IMR-90 (cell line): ENCODE results near the gene PHACTR3. TPM values are rescaled to one million over a fixed set of nuclear protein-coding genes. Genes with fewer than 3 reads are reported as not detected.

Source experiments
- ATAC-seq: fragments of 200-7000 bp; cut with Tn5 transposase; 2 replicates; pipeline ENCODE4 v1.9.1; 2020; ENCODE audit warnings: low read depth, mild to moderate bottlenecking, moderate library complexity
- BruUV-seq: library from RNA; stranded (reverse); fragments of 400-500 nt; replicated peaks from 2 replicates; lab custom pipeline; 2021; lab: Mats Ljungman, UMichigan
- CTCF ChIA-PET: fragments of 300-600 bp; formaldehyde crosslinking; extraction: SDS; loops from one replicate; lab custom pipeline; 2021; ENCODE audit warnings: antibody characterized with exemption; lab: Yijun Ruan, JAX
- POLR2A ChIA-PET: fragments of 300-600 bp; sonication (Branson Sonifier 250); formaldehyde crosslinking; loops from one replicate; lab custom pipeline; 2022; ENCODE audit warnings: antibody characterized with exemption; ENCODE audit not compliant: unreplicated experiment; lab: Charles Lee
- DNase-seq: peaks from one replicate; pipeline ENCODE4 v3.0.0; 2013
- H2AFZ ChIP-seq: replicated peaks from 2 replicates; pipeline ENCODE3; 2013; ENCODE audit warnings: low read length, mild to moderate bottlenecking; ENCODE audit not compliant: poor library complexity
- H2AK5ac ChIP-seq: 2 replicates; pipeline ENCODE4 v1.6.1; 2013; ENCODE audit warnings: low read depth, low read length, inconsistent platforms
- H2AK9ac ChIP-seq: replicated peaks from 2 replicates; pipeline ENCODE3; 2013; ENCODE audit warnings: mild to moderate bottlenecking, low read depth, low read length, moderate library complexity; ENCODE audit not compliant: poor library complexity
- H2BK120ac ChIP-seq: 2 replicates; pipeline ENCODE4 v1.6.1; 2013; ENCODE audit warnings: low read depth, low read length, inconsistent platforms
- H2BK15ac ChIP-seq: 3 replicates; pipeline ENCODE4 v1.6.1; 2013; ENCODE audit warnings: low read depth, low read length, inconsistent platforms
- H2BK20ac ChIP-seq: 2 replicates; pipeline ENCODE4 v1.6.1; 2013; ENCODE audit warnings: low read depth, mild to moderate bottlenecking, inconsistent platforms, low read length, moderate library complexity
- H2BK5ac ChIP-seq: 2 replicates; pipeline ENCODE4 v1.6.1; 2013; ENCODE audit warnings: mild to moderate bottlenecking, low read depth, low read length, inconsistent platforms; ENCODE audit not compliant: poor library complexity, severe bottlenecking
- H3K14ac ChIP-seq: replicated peaks from 2 replicates; pipeline ENCODE4 v1.6.1; 2013; ENCODE audit warnings: low read depth, low read length, inconsistent platforms
- H3K18ac ChIP-seq: 2 replicates; pipeline ENCODE4 v1.6.1; 2013; ENCODE audit warnings: low read depth, low read length, control low read depth
- H3K23ac ChIP-seq: 2 replicates; pipeline ENCODE4 v1.6.1; 2013; ENCODE audit warnings: low read depth, low read length, inconsistent platforms
- H3K27ac ChIP-seq: 2 replicates; pipeline ENCODE4 v1.5.1; 2013; ENCODE audit warnings: mild to moderate bottlenecking, control low read depth, low read length; ENCODE audit not compliant: insufficient read depth
- H3K27me3 ChIP-seq: 2 replicates; pipeline ENCODE4 v1.6.1; 2013; ENCODE audit warnings: low read length; ENCODE audit not compliant: control insufficient read depth, insufficient read depth
- H3K36me3 ChIP-seq: 2 replicates; pipeline ENCODE4 v1.6.1; 2013; ENCODE audit warnings: low read length, mixed read lengths; ENCODE audit not compliant: control insufficient read depth, insufficient read depth
- H3K4ac ChIP-seq: 2 replicates; pipeline ENCODE4 v1.6.1; 2013; ENCODE audit warnings: low read depth, low read length, inconsistent platforms
- H3K4me1 ChIP-seq: 2 replicates; pipeline ENCODE4 v1.6.1; 2013; ENCODE audit warnings: low read length, mixed read lengths; ENCODE audit not compliant: control insufficient read depth, insufficient read depth
- H3K4me2 ChIP-seq: 2 replicates; pipeline ENCODE4 v1.6.1; 2013; ENCODE audit warnings: low read depth, mild to moderate bottlenecking, control low read depth, low read length, moderate library complexity
- H3K4me3 ChIP-seq: 2 replicates; pipeline ENCODE4 v1.5.1; 2013; ENCODE audit warnings: low read depth, mild to moderate bottlenecking, control low read depth, low read length, moderate library complexity; ENCODE audit not compliant: insufficient read depth
- H3K56ac ChIP-seq: 2 replicates; pipeline ENCODE4 v1.6.1; 2013; ENCODE audit warnings: low read length, inconsistent platforms; ENCODE audit not compliant: insufficient read depth; ENCODE audit errors: extremely low read depth
- H3K79me1 ChIP-seq, 2 experiments: 2 replicates each; pipeline ENCODE4 v1.6.1; 2013; ENCODE audit warnings: low read length in 2 of 2, inconsistent platforms in 1 of 2, low read depth in 1 of 2
- H3K9ac ChIP-seq: 2 replicates; pipeline ENCODE4 v1.6.1; 2013; ENCODE audit warnings: low read depth, low read length, control low read depth
- H3K9me1 ChIP-seq: 2 replicates; pipeline ENCODE4 v1.6.1; 2013; ENCODE audit warnings: low read length, inconsistent platforms; ENCODE audit not compliant: insufficient read depth
- H3K9me3 ChIP-seq: 2 replicates; pipeline ENCODE4 v1.6.1; 2013; ENCODE audit warnings: low read length; ENCODE audit not compliant: control insufficient read depth, insufficient read depth
- H4K20me1 ChIP-seq: 2 replicates; pipeline ENCODE4 v1.6.1; 2013; ENCODE audit warnings: low read length, inconsistent platforms; ENCODE audit not compliant: insufficient read depth
- H4K5ac ChIP-seq: 2 replicates; pipeline ENCODE4 v1.6.1; 2013; ENCODE audit warnings: mild to moderate bottlenecking, low read depth, low read length, control low read depth
- H4K8ac ChIP-seq, 2 experiments: 2 replicates each; pipeline ENCODE4 v1.6.1; 2013; ENCODE audit warnings: low read depth in 2 of 2, low read length in 2 of 2, control low read depth in 1 of 2, inconsistent platforms in 1 of 2
- H4K91ac ChIP-seq: 2 replicates; pipeline ENCODE4 v1.6.1; 2013; ENCODE audit warnings: low read depth, low read length, inconsistent platforms; ENCODE audit not compliant: insufficient read depth
- CEBPB ChIP-seq: IDR thresholded peaks from 2 replicates; pipeline ENCODE4 v1.6.1; 2012; ENCODE audit warnings: low read depth, low read length, improper control_type of control experiment
- CHD1 ChIP-seq: IDR thresholded peaks from 2 replicates; pipeline ENCODE4 v1.6.1; 2012; ENCODE audit warnings: low read depth, low read length, improper control_type of control experiment
- FOS ChIP-seq: fragments of 150-350 bp; IDR thresholded peaks from 2 replicates; pipeline ENCODE4 v1.6.1; 2016; ENCODE audit warnings: low read depth, low read length
- MAFK ChIP-seq: IDR thresholded peaks from 2 replicates; pipeline ENCODE4 v1.6.1; 2012; ENCODE audit warnings: low read depth, low read length, improper control_type of control experiment
- MAZ ChIP-seq: IDR thresholded peaks from 2 replicates; pipeline ENCODE4 v1.6.1; 2012; ENCODE audit warnings: low read depth, mild to moderate bottlenecking, low read length, improper control_type of control experiment, moderate library complexity, borderline replicate concordance
- MXI1 ChIP-seq: IDR thresholded peaks from 2 replicates; pipeline ENCODE4 v1.6.1; 2012; ENCODE audit warnings: low read depth, mild to moderate bottlenecking, low read length, moderate library complexity, borderline replicate concordance
- NFE2L2 ChIP-seq: fragments of 150-350 bp; IDR thresholded peaks from 2 replicates; pipeline ENCODE4 v1.6.1; 2016; ENCODE audit warnings: low read depth, mild to moderate bottlenecking, low read length
- POLR2A ChIP-seq: IDR thresholded peaks from 2 replicates; pipeline ENCODE4 v1.6.1; 2012; ENCODE audit warnings: mild to moderate bottlenecking, low read depth, low read length
- RAD21 ChIP-seq: IDR thresholded peaks from 2 replicates; pipeline ENCODE4 v1.6.1; 2012; ENCODE audit warnings: low read length, improper control_type of control experiment
- RCOR1 ChIP-seq: IDR thresholded peaks from 2 replicates; pipeline ENCODE4 v1.6.1; 2012; ENCODE audit warnings: mild to moderate bottlenecking, low read length, improper control_type of control experiment; ENCODE audit not compliant: insufficient replicate concordance
- RFX5 ChIP-seq: IDR thresholded peaks from 2 replicates; pipeline ENCODE4 v1.8.0; 2012; ENCODE audit warnings: low read depth, mild to moderate bottlenecking, low read length, moderate library complexity
- SMC3 ChIP-seq: fragments of 150-350 bp; IDR thresholded peaks from 2 replicates; pipeline ENCODE4 v1.6.1; 2016; ENCODE audit warnings: low read depth, mild to moderate bottlenecking, antibody characterized with exemption, low read length, moderate library complexity
- WGBS, 2 experiments: methylation state at CpG; one replicate each; pipeline versions ENCODE4 v1.1.5 to v1.1.7; 2013; ENCODE audit warnings: missing lambda C conversion rate in 2 of 2; ENCODE audit not compliant: insufficient read length in 1 of 2; ENCODE audit errors: extremely low coverage in 2 of 2; 5-methylcytosine and 5-hydroxymethylcytosine counted together
- dilution Hi-C: fragments of 300-500 bp; cut with HindIII; formaldehyde crosslinking; loops from one replicate; pipeline ENCODE4 v1.14.3; 2018; ENCODE audit warnings: low sequenced_read_pairs; ENCODE audit not compliant: unreplicated experiment
- in situ Hi-C: fragments of 300-500 bp; cut with MboI; formaldehyde crosslinking; loops from 3 replicates; pipeline ENCODE4 v1.14.3; 2019; ENCODE audit warnings: low sequenced_read_pairs, inconsistent platforms, mixed read lengths
- intact Hi-C: fragments of 100-400 bp; cut with micrococcal nuclease; formaldehyde crosslinking; loops from 2 replicates; pipeline ENCODE4 v1.10.0; 2022
- polyA plus RNA-seq, 3 experiments: library from polyadenylated mRNA; depleted of rRNA; stranded (reverse); fragments of >200 nt; gene quantifications; 2 replicates each; pipeline ENCODE4 v1.2.3, GENCODE V29; 2012; ENCODE audit warnings: low replicate concordance in 1 of 3
- total RNA-seq: library from RNA; depleted of rRNA; stranded (reverse); fragments of >200 nt; gene quantifications from 2 replicates; pipeline ENCODE4 v1.2.3, GENCODE V29; 2012
- TF ChIP-seq, protein P1 (sequence below): fragments of 150-350 bp; IDR thresholded peaks from 2 replicates; pipeline ENCODE4 v1.6.1; 2017; ENCODE audit warnings: mild to moderate bottlenecking, antibody characterized with exemption, low read length, low read depth
- TF ChIP-seq, protein P2 (sequence below): conservative IDR thresholded peaks from 2 replicates; pipeline ENCODE4 v1.5.1; 2012; ENCODE audit warnings: mild to moderate bottlenecking, low read depth, low read length, improper control_type of control experiment
- TF ChIP-seq, protein P3 (sequence below): fragments of 150-350 bp; IDR thresholded peaks from 2 replicates; pipeline ENCODE4 v1.6.1; 2016; ENCODE audit warnings: low read depth, mild to moderate bottlenecking, low read length, moderate library complexity, borderline replicate concordance

Gene PHACTR3
- total and polyA plus RNA-seq, 2 of the 4 experiments (the other 2 are of a cell fraction) = not detected

DNA sequence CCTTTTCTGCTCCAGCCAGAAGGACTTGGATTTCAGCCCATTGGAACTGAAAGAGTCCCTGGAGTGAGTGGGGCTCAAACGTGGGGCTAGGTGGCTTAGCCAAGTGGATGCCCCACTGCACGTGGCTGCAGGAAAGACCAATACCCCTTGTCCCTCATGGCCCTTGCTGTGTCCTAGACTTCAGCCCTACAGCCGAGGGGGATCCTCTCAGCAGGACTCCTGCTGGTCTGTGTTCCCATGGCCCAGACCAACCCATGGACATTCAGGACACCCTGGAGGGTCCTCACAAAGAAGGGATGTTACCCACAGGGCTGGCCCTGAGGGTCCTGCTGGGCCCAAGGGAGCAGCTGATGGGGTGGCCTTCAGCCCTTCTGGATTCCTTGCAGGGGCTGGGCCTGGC is 30.0 kb upstream of the PHACTR3 start:
- H3K18ac ChIP-seq = no peak overlapping the region
- POLR2A ChIA-PET = no interaction called here
- no peak overlapping the region for H2AFZ ChIP-seq
- H2AK9ac ChIP-seq = no peak overlapping the region
- H4K5ac ChIP-seq = no peak overlapping the region
- CTCF ChIA-PET = no interaction called here
- no peak overlapping the region for H4K91ac ChIP-seq
- H3K4ac ChIP-seq = no peak overlapping the region
- no peak overlapping the region for H2BK5ac ChIP-seq
- no peak for DNase-seq
- H3K9me3 ChIP-seq = no peaks in the 10 kb centered on the region
- 40% methylated on average over 1 of the region's 3 CpGs; no CpG with 5 or more reads in 1 of the 2 experiments for WGBS, 2 experiments
- no peak overlapping the region for H2BK120ac ChIP-seq
- H3K9ac ChIP-seq = no peak overlapping the region
- H3K4me2 ChIP-seq = no peak overlapping the region
- intact Hi-C loops (loop anchor here (10.0 kb wide), 1 partner anchor 370 kb away; the partner anchor contains the start of genes FAM217B and PPP1R3D), in situ Hi-C loops (no loop called here), dilution Hi-C loops (no loop called here)
- BruUV-seq = no TSS peak
- no peak for TF ChIP-seq RFX5
- TF ChIP-seq, protein P1, sequence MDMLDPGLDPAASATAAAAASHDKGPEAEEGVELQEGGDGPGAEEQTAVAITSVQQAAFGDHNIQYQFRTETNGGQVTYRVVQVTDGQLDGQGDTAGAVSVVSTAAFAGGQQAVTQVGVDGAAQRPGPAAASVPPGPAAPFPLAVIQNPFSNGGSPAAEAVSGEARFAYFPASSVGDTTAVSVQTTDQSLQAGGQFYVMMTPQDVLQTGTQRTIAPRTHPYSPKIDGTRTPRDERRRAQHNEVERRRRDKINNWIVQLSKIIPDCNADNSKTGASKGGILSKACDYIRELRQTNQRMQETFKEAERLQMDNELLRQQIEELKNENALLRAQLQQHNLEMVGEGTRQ = no peak
- TF ChIP-seq, protein P2, sequence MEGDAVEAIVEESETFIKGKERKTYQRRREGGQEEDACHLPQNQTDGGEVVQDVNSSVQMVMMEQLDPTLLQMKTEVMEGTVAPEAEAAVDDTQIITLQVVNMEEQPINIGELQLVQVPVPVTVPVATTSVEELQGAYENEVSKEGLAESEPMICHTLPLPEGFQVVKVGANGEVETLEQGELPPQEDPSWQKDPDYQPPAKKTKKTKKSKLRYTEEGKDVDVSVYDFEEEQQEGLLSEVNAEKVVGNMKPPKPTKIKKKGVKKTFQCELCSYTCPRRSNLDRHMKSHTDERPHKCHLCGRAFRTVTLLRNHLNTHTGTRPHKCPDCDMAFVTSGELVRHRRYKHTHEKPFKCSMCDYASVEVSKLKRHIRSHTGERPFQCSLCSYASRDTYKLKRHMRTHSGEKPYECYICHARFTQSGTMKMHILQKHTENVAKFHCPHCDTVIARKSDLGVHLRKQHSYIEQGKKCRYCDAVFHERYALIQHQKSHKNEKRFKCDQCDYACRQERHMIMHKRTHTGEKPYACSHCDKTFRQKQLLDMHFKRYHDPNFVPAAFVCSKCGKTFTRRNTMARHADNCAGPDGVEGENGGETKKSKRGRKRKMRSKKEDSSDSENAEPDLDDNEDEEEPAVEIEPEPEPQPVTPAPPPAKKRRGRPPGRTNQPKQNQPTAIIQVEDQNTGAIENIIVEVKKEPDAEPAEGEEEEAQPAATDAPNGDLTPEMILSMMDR = no peak
- no peak for TF ChIP-seq CEBPB
- no peak for TF ChIP-seq CHD1
- TF ChIP-seq, protein P3, sequence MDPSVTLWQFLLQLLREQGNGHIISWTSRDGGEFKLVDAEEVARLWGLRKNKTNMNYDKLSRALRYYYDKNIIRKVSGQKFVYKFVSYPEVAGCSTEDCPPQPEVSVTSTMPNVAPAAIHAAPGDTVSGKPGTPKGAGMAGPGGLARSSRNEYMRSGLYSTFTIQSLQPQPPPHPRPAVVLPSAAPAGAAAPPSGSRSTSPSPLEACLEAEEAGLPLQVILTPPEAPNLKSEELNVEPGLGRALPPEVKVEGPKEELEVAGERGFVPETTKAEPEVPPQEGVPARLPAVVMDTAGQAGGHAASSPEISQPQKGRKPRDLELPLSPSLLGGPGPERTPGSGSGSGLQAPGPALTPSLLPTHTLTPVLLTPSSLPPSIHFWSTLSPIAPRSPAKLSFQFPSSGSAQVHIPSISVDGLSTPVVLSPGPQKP = no peak
- no peak for TF ChIP-seq RAD21
- TF ChIP-seq FOS = no peak
- TF ChIP-seq SMC3 = no peak
- no peak for TF ChIP-seq MAZ
- no peak for TF ChIP-seq RCOR1
- TF ChIP-seq MXI1 = no peak
- no peak for TF ChIP-seq NFE2L2
- TF ChIP-seq MAFK = no peak
- TF ChIP-seq POLR2A = no peak
- H2BK15ac ChIP-seq = no peak overlapping the region
- H3K79me1 ChIP-seq = no peaks in the 10 kb centered on the region
- ATAC-seq = no peak
- no peak overlapping the region for H3K14ac ChIP-seq
- H3K23ac ChIP-seq = no peak overlapping the region
- H3K36me3 ChIP-seq = no peaks in the 10 kb centered on the region
- H3K4me1 ChIP-seq = no peaks in the 10 kb centered on the region
- H3K56ac ChIP-seq = no peak overlapping the region
- H4K20me1 ChIP-seq = no peaks in the 10 kb centered on the region
- no peak overlapping the region for H2AK5ac ChIP-seq
- H3K4me3 ChIP-seq = no peak overlapping the region
- H4K8ac ChIP-seq = no peak overlapping the region
- H3K27ac ChIP-seq = no peak overlapping the region
- H2BK20ac ChIP-seq = no peak overlapping the region
- H3K9me1 ChIP-seq = no peaks in the 10 kb centered on the region
- H3K27me3 ChIP-seq = peaks cover 10% of the 10 kb centered on the region
